IPS-11a (cell line): Measurements from ENCODE around the gene RNF168.
"Not testable (repeated sequence)": the region's sequence is repeated elsewhere in the genome, so short reads cannot be mapped to it uniquely, and the experiment has no call there.

Experiments used
- H3K4me3 ChIP-seq: one replicate; pipeline ENCODE4 v1.5.1; 2013; ENCODE audit warnings: low read depth, low read length, control low read depth

RNF168 gene, protein sequence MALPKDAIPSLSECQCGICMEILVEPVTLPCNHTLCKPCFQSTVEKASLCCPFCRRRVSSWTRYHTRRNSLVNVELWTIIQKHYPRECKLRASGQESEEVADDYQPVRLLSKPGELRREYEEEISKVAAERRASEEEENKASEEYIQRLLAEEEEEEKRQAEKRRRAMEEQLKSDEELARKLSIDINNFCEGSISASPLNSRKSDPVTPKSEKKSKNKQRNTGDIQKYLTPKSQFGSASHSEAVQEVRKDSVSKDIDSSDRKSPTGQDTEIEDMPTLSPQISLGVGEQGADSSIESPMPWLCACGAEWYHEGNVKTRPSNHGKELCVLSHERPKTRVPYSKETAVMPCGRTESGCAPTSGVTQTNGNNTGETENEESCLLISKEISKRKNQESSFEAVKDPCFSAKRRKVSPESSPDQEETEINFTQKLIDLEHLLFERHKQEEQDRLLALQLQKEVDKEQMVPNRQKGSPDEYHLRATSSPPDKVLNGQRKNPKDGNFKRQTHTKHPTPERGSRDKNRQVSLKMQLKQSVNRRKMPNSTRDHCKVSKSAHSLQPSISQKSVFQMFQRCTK

GRCh38 chr3:196503196-196504076 lies at the start of gene RNF168:
Gene RNF168 (minus strand): TSS chr3:196503768. CDS start chr3:196503173, 595 bp downstream.
- peak within 1 kb of the TSS; percentile 97 for H3K4me3 ChIP-seq

DNA sequence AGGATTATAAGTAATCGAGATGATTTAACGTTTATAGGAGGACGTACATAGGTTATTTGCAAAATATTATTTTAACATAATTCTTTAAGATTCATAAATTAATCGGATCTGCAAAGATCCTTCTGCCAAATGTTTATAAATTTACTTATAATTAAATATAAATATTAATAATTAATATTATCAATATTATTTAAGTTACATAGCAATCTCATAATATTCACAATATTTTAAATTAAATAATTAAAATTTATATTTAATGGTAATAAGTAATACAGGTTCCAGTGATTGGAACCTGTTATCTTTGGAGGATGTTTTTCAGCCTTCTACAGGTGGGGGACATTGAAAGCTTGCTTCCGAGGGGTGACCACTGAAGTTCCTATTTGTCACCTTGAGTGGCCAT lies 48.7 kb upstream of the RNF168 start:
- H3K4me3 ChIP-seq = no peak overlapping the region

DNA sequence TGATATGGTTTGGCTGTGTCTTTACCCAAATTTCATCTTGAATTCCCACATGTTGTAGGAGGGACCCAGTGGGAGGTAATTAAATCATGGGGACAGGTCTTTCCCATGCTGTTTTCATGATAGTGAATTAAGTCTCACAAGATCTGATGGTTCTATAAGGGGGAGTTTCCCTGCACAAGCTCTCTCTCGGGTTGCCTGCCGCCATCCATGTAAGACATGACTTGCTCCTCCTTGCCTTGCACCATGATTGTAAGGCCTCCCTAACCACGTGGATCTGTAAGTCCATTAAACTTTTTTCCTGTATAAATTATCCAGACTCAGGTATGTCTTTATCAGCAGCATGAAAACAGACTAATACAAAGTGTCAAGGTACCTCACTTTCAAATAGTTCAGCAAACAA lies 46.6 kb upstream of the RNF168 start:
- H3K4me3 ChIP-seq = not testable (repeated sequence)

GRCh38 chr3:196549312-196549711 lies 45.7 kb upstream of the RNF168 start:
- H3K4me3 ChIP-seq = not testable (repeated sequence)

DNA sequence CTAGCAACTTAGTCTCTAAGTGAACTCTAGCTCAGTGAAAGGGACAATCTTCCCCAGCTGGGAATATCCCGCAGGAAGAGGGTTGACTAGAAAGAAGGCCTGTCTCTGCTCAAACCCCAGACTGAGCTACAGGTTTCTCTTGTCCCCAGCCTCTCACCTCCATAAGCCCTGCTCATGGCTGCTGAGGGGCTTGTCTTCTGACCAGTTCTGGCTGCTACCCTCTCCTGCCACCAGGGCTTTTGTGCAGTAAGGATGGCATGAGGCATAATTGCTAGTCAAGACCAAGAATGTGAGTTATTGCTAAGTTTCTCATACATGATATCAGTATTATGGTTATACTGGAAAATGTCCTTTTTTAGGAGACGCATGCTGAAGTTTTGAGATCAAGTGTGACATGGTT lies 43.5 kb upstream of the RNF168 start:
- H3K4me3 ChIP-seq = no peak overlapping the region

GRCh38 chr3:196546537-196546936 lies 43.0 kb upstream of the RNF168 start:
- no peak overlapping the region for H3K4me3 ChIP-seq

DNA sequence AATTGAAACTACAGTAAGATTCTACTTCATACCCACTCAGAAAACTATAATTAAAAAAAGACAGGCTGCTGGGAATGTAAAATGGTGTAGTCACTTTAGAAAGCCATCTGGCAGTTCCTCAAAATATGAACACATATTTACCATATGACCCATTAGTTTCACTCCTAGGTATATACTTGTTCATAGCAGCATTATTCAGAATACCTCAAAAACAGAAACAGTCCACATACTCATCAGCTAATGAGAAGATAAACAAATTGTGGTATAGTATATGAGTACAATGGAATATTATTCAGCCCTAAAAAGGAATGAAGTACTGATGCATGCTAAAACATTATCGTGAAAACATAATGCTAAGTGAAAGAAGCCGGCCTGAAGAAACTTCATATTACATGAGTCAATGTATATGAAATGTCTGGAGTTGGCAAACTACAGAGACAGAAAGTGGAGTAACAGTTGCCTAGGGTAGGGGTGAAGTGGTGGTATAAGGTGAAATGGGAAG lies 41.0 kb upstream of the RNF168 start:
- no peak overlapping the region for H3K4me3 ChIP-seq

- no peak overlapping the region for H3K4me3 ChIP-seq
These were observed 38.3 kb upstream of the RNF168 start for GRCh38 chr3:196541684-196542445.

DNA sequence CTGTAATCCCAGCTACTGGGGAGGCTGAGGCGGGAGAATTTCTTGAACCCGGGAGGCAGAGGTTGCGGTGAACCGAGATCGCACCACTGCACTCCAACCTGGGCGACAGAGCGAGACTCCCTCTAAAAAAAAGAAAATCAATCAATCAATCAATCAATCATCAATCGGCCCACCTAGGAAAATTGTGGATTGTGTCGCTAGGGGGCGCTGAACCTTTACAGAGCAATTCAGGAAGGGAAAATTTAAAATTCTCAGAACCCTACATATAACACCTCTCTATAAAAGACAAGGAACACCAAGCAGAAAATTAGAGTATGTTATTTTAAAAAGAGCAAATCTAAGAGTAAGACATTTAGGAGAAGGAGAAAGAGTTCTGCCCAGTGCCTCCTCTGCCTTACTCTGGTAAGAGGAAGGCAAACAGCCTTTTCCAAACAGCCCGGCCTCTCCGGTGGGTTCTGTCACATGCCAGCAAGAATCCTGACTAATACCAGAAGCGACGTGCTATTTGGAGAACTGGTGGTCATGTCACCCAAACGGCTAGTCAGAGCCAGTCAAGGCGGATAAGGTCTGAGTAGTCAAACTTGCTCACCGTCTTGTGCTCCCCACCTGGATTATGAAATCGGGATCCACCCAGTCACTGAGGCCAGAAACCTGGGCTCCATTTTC lies 33.9 kb upstream of the RNF168 start:
- no peak overlapping the region for H3K4me3 ChIP-seq

DNA sequence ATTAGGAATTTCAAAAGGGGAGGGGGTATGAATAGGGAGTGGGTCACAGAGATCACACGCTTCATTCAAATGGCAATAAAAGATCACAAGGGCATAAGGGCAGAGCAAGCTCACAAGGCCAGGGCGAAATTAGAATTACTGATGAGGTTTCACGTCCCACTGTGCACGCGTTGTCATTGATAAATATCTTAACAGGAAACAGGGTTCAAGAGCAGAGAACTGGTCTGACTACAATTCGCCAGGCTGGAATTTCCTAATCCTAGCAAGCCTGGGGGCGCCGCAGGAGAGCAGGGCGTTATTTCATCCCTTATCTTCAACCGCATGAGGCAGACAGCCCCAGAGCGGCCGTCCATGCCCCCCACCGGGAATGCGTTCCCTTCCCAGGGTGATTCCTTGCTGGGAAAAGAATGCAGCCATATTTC lies 29.7 kb upstream of the RNF168 start:
- no peak overlapping the region for H3K4me3 ChIP-seq

- H3K4me3 ChIP-seq = no peak overlapping the region
These were observed 27.9 kb upstream of the RNF168 start for GRCh38 chr3:196531418-196531817.

DNA sequence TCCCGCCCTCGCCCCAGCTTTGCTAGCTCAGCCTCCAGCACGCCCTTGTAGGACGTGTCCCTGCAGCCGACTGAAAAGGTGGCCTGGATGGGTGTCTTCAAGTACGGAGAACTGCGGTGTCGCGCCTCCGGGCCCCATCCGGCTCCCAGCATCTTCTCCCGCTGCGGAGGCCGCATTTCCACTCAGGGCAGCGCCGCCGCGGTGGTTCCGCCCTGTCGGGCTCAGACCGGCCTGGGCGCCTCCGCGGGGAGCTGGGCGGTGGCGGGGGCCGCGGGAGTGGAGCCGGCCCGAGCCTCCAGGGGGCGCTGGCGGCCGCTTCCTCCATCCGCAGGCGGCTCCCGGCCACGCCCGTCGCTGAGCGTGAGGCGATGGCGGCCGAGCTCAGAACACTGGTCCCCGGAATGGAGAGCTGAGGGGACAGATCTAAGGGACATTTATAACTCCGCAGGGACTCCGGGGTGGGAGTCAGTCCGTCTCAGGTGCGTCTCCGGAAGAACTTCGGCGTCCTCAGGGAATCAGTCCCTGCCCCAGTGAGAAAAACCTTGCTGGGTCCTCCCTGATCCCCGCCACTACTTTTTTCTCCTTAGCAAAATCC lies 25.2 kb upstream of the RNF168 start:
- H3K4me3 ChIP-seq = peak overlapping the region; percentile 30

GRCh38 chr3:196525141-196525540 lies 21.6 kb upstream of the RNF168 start:
- H3K4me3 ChIP-seq = no peak overlapping the region

- no peak overlapping the region for H3K4me3 ChIP-seq
These were observed 21.0 kb upstream of the RNF168 start for GRCh38 chr3:196524527-196524926.

GRCh38 chr3:196523841-196524240 lies 20.3 kb upstream of the RNF168 start:
- no peak overlapping the region for H3K4me3 ChIP-seq

GRCh38 chr3:196521291-196521690 lies 17.7 kb upstream of the RNF168 start:
- not testable (repeated sequence) for H3K4me3 ChIP-seq

DNA sequence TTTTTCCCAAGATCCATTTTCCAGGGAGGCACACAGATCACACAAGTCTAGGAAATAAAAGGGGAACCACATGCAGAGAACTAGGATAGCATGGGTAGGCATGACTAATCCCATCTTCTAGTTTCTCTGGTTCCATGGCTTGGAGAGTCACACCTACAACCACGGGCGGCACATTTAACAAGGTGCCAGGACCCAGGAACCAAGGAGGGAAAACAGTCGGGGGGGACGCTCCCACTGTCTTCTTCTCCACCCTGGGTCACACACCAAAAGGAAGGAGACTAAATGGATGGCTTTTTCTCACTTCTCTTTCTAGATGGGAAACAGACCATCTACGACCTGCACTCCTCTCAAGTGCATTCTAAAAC lies 16.1 kb upstream of the RNF168 start:
- no peak overlapping the region for H3K4me3 ChIP-seq

- no peak overlapping the region for H3K4me3 ChIP-seq
These were observed 15.6 kb upstream of the RNF168 start for GRCh38 chr3:196518966-196519717.

DNA sequence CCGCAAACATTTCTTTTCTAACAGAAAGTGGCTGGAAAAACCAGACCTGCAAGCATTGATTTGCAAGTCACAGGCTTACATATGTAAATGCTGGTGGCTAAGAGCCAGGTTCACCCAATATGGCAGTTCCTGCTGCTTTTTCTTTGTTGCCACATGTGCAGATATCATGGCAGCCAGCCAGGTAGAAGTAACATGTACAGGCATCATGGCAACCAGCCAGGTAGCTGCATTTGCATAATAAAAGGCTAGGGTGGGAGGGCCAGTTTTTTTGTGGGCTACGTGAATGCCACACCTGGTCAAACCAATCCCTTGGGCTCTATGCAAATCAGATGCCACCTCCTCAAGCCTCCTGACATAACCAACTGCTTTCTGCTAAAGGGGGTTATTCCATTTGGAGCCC lies 14.4 kb upstream of the RNF168 start:
- no peak overlapping the region for H3K4me3 ChIP-seq
